ENCODE results near the gene HS3ST4.

DNA sequence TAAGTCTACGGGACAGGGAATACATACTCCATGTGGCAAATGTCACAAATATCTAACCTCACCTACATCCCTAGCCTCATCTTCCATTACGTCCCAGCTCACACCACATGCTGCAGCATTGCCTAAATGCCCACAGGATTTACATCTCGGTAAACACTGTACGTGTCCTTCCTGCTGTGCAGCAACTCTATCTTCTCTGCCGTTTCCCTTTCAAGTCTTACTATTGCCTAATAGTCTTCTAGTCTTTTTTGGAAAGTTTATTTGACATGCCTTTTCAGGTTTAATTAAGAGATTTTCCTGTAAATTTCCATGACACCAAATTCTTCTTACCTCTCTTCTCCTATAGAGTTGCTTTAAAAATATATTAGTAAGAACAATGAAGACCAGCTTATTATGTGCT lies 120.5 kb downstream of the HS3ST4 start:
- TF ChIP-seq POLR2A (IDR thresholded peaks at IDR 0.05) = no peak
- TF ChIP-seq, protein P1, sequence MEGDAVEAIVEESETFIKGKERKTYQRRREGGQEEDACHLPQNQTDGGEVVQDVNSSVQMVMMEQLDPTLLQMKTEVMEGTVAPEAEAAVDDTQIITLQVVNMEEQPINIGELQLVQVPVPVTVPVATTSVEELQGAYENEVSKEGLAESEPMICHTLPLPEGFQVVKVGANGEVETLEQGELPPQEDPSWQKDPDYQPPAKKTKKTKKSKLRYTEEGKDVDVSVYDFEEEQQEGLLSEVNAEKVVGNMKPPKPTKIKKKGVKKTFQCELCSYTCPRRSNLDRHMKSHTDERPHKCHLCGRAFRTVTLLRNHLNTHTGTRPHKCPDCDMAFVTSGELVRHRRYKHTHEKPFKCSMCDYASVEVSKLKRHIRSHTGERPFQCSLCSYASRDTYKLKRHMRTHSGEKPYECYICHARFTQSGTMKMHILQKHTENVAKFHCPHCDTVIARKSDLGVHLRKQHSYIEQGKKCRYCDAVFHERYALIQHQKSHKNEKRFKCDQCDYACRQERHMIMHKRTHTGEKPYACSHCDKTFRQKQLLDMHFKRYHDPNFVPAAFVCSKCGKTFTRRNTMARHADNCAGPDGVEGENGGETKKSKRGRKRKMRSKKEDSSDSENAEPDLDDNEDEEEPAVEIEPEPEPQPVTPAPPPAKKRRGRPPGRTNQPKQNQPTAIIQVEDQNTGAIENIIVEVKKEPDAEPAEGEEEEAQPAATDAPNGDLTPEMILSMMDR (IDR thresholded peaks at IDR 0.05) = no peak
